IMR-90 (cell line): ENCODE measurements around the gene ITGA5. TPM values are rescaled to one million over a fixed set of nuclear protein-coding genes. Genes with fewer than 3 reads are reported as not detected.

Source experiments
- ATAC-seq: fragments of 200-7000 bp; cut with Tn5 transposase; 2 replicates; pipeline ENCODE4 v1.9.1; 2020; ENCODE audit warnings: low read depth, mild to moderate bottlenecking, moderate library complexity
- BruUV-seq: library from RNA; stranded (reverse); fragments of 400-500 nt; replicated peaks from 2 replicates; lab custom pipeline; 2021; lab: Mats Ljungman, UMichigan
- CTCF ChIA-PET: fragments of 300-600 bp; formaldehyde crosslinking; extraction: SDS; loops from one replicate; lab custom pipeline; 2021; ENCODE audit warnings: antibody characterized with exemption; lab: Yijun Ruan, JAX
- POLR2A ChIA-PET: fragments of 300-600 bp; sonication (Branson Sonifier 250); formaldehyde crosslinking; loops from one replicate; lab custom pipeline; 2022; ENCODE audit warnings: antibody characterized with exemption; ENCODE audit not compliant: unreplicated experiment; lab: Charles Lee
- DNase-seq: peaks from one replicate; pipeline ENCODE4 v3.0.0; 2013
- H2AFZ ChIP-seq: replicated peaks from 2 replicates; pipeline ENCODE3; 2013; ENCODE audit warnings: low read length, mild to moderate bottlenecking; ENCODE audit not compliant: poor library complexity
- H2AK5ac ChIP-seq: 2 replicates; pipeline ENCODE4 v1.6.1; 2013; ENCODE audit warnings: low read depth, low read length, inconsistent platforms
- H2AK9ac ChIP-seq: replicated peaks from 2 replicates; pipeline ENCODE3; 2013; ENCODE audit warnings: mild to moderate bottlenecking, low read depth, low read length, moderate library complexity; ENCODE audit not compliant: poor library complexity
- H2BK120ac ChIP-seq: 2 replicates; pipeline ENCODE4 v1.6.1; 2013; ENCODE audit warnings: low read depth, low read length, inconsistent platforms
- H2BK15ac ChIP-seq: 3 replicates; pipeline ENCODE4 v1.6.1; 2013; ENCODE audit warnings: low read depth, low read length, inconsistent platforms
- H2BK20ac ChIP-seq: 2 replicates; pipeline ENCODE4 v1.6.1; 2013; ENCODE audit warnings: low read depth, mild to moderate bottlenecking, inconsistent platforms, low read length, moderate library complexity
- H2BK5ac ChIP-seq: 2 replicates; pipeline ENCODE4 v1.6.1; 2013; ENCODE audit warnings: mild to moderate bottlenecking, low read depth, low read length, inconsistent platforms; ENCODE audit not compliant: poor library complexity, severe bottlenecking
- H3K14ac ChIP-seq: replicated peaks from 2 replicates; pipeline ENCODE4 v1.6.1; 2013; ENCODE audit warnings: low read depth, low read length, inconsistent platforms
- H3K18ac ChIP-seq: 2 replicates; pipeline ENCODE4 v1.6.1; 2013; ENCODE audit warnings: low read depth, low read length, control low read depth
- H3K23ac ChIP-seq: 2 replicates; pipeline ENCODE4 v1.6.1; 2013; ENCODE audit warnings: low read depth, low read length, inconsistent platforms
- H3K27ac ChIP-seq: 2 replicates; pipeline ENCODE4 v1.5.1; 2013; ENCODE audit warnings: mild to moderate bottlenecking, control low read depth, low read length; ENCODE audit not compliant: insufficient read depth
- H3K27me3 ChIP-seq: 2 replicates; pipeline ENCODE4 v1.6.1; 2013; ENCODE audit warnings: low read length; ENCODE audit not compliant: control insufficient read depth, insufficient read depth
- H3K36me3 ChIP-seq: 2 replicates; pipeline ENCODE4 v1.6.1; 2013; ENCODE audit warnings: low read length, mixed read lengths; ENCODE audit not compliant: control insufficient read depth, insufficient read depth
- H3K4ac ChIP-seq: 2 replicates; pipeline ENCODE4 v1.6.1; 2013; ENCODE audit warnings: low read depth, low read length, inconsistent platforms
- H3K4me1 ChIP-seq: 2 replicates; pipeline ENCODE4 v1.6.1; 2013; ENCODE audit warnings: low read length, mixed read lengths; ENCODE audit not compliant: control insufficient read depth, insufficient read depth
- H3K4me2 ChIP-seq: 2 replicates; pipeline ENCODE4 v1.6.1; 2013; ENCODE audit warnings: low read depth, mild to moderate bottlenecking, control low read depth, low read length, moderate library complexity
- H3K4me3 ChIP-seq: 2 replicates; pipeline ENCODE4 v1.5.1; 2013; ENCODE audit warnings: low read depth, mild to moderate bottlenecking, control low read depth, low read length, moderate library complexity; ENCODE audit not compliant: insufficient read depth
- H3K56ac ChIP-seq: 2 replicates; pipeline ENCODE4 v1.6.1; 2013; ENCODE audit warnings: low read length, inconsistent platforms; ENCODE audit not compliant: insufficient read depth; ENCODE audit errors: extremely low read depth
- H3K79me1 ChIP-seq, 2 experiments: 2 replicates each; pipeline ENCODE4 v1.6.1; 2013; ENCODE audit warnings: low read length in 2 of 2, inconsistent platforms in 1 of 2, low read depth in 1 of 2
- H3K9ac ChIP-seq: 2 replicates; pipeline ENCODE4 v1.6.1; 2013; ENCODE audit warnings: low read depth, low read length, control low read depth
- H3K9me1 ChIP-seq: 2 replicates; pipeline ENCODE4 v1.6.1; 2013; ENCODE audit warnings: low read length, inconsistent platforms; ENCODE audit not compliant: insufficient read depth
- H3K9me3 ChIP-seq: 2 replicates; pipeline ENCODE4 v1.6.1; 2013; ENCODE audit warnings: low read length; ENCODE audit not compliant: control insufficient read depth, insufficient read depth
- H4K20me1 ChIP-seq: 2 replicates; pipeline ENCODE4 v1.6.1; 2013; ENCODE audit warnings: low read length, inconsistent platforms; ENCODE audit not compliant: insufficient read depth
- H4K5ac ChIP-seq: 2 replicates; pipeline ENCODE4 v1.6.1; 2013; ENCODE audit warnings: mild to moderate bottlenecking, low read depth, low read length, control low read depth
- H4K8ac ChIP-seq, 2 experiments: 2 replicates each; pipeline ENCODE4 v1.6.1; 2013; ENCODE audit warnings: low read depth in 2 of 2, low read length in 2 of 2, control low read depth in 1 of 2, inconsistent platforms in 1 of 2
- H4K91ac ChIP-seq: 2 replicates; pipeline ENCODE4 v1.6.1; 2013; ENCODE audit warnings: low read depth, low read length, inconsistent platforms; ENCODE audit not compliant: insufficient read depth
- BHLHE40 ChIP-seq: fragments of 150-350 bp; IDR thresholded peaks from 2 replicates; pipeline ENCODE4 v1.6.1; 2016; ENCODE audit warnings: mild to moderate bottlenecking, low read depth, low read length
- CEBPB ChIP-seq: IDR thresholded peaks from 2 replicates; pipeline ENCODE4 v1.6.1; 2012; ENCODE audit warnings: low read depth, low read length, improper control_type of control experiment
- FOS ChIP-seq: fragments of 150-350 bp; IDR thresholded peaks from 2 replicates; pipeline ENCODE4 v1.6.1; 2016; ENCODE audit warnings: low read depth, low read length
- MAFK ChIP-seq: IDR thresholded peaks from 2 replicates; pipeline ENCODE4 v1.6.1; 2012; ENCODE audit warnings: low read depth, low read length, improper control_type of control experiment
- MAZ ChIP-seq: IDR thresholded peaks from 2 replicates; pipeline ENCODE4 v1.6.1; 2012; ENCODE audit warnings: low read depth, mild to moderate bottlenecking, low read length, improper control_type of control experiment, moderate library complexity, borderline replicate concordance
- MXI1 ChIP-seq: IDR thresholded peaks from 2 replicates; pipeline ENCODE4 v1.6.1; 2012; ENCODE audit warnings: low read depth, mild to moderate bottlenecking, low read length, moderate library complexity, borderline replicate concordance
- NFE2L2 ChIP-seq: fragments of 150-350 bp; IDR thresholded peaks from 2 replicates; pipeline ENCODE4 v1.6.1; 2016; ENCODE audit warnings: low read depth, mild to moderate bottlenecking, low read length
- POLR2A ChIP-seq: IDR thresholded peaks from 2 replicates; pipeline ENCODE4 v1.6.1; 2012; ENCODE audit warnings: mild to moderate bottlenecking, low read depth, low read length
- RAD21 ChIP-seq: IDR thresholded peaks from 2 replicates; pipeline ENCODE4 v1.6.1; 2012; ENCODE audit warnings: low read length, improper control_type of control experiment
- RCOR1 ChIP-seq: IDR thresholded peaks from 2 replicates; pipeline ENCODE4 v1.6.1; 2012; ENCODE audit warnings: mild to moderate bottlenecking, low read length, improper control_type of control experiment; ENCODE audit not compliant: insufficient replicate concordance
- SMC3 ChIP-seq: fragments of 150-350 bp; IDR thresholded peaks from 2 replicates; pipeline ENCODE4 v1.6.1; 2016; ENCODE audit warnings: low read depth, mild to moderate bottlenecking, antibody characterized with exemption, low read length, moderate library complexity
- USF2 ChIP-seq: fragments of 150-350 bp; IDR thresholded peaks from 2 replicates; pipeline ENCODE4 v1.6.1; 2017; ENCODE audit warnings: mild to moderate bottlenecking, antibody characterized with exemption, low read length, low read depth
- WGBS, 2 experiments: methylation state at CpG; one replicate each; pipeline versions ENCODE4 v1.1.5 to v1.1.7; 2013; ENCODE audit warnings: missing lambda C conversion rate in 2 of 2; ENCODE audit not compliant: insufficient read length in 1 of 2; ENCODE audit errors: extremely low coverage in 2 of 2; 5-methylcytosine and 5-hydroxymethylcytosine counted together
- dilution Hi-C: fragments of 300-500 bp; cut with HindIII; formaldehyde crosslinking; loops from one replicate; pipeline ENCODE4 v1.14.3; 2018; ENCODE audit warnings: low sequenced_read_pairs; ENCODE audit not compliant: unreplicated experiment
- in situ Hi-C: fragments of 300-500 bp; cut with MboI; formaldehyde crosslinking; loops from 3 replicates; pipeline ENCODE4 v1.14.3; 2019; ENCODE audit warnings: low sequenced_read_pairs, inconsistent platforms, mixed read lengths
- intact Hi-C: fragments of 100-400 bp; cut with micrococcal nuclease; formaldehyde crosslinking; loops from 2 replicates; pipeline ENCODE4 v1.10.0; 2022
- polyA plus RNA-seq, 3 experiments: library from polyadenylated mRNA; depleted of rRNA; stranded (reverse); fragments of >200 nt; gene quantifications; 2 replicates each; pipeline ENCODE4 v1.2.3, GENCODE V29; 2012; ENCODE audit warnings: low replicate concordance in 1 of 3
- total RNA-seq: library from RNA; depleted of rRNA; stranded (reverse); fragments of >200 nt; gene quantifications from 2 replicates; pipeline ENCODE4 v1.2.3, GENCODE V29; 2012
- TF ChIP-seq, protein P1 (sequence below): fragments of 150-350 bp; IDR thresholded peaks from 2 replicates; pipeline ENCODE4 v1.6.1; 2016; ENCODE audit warnings: low read depth, mild to moderate bottlenecking, low read length, moderate library complexity, borderline replicate concordance
- TF ChIP-seq, protein P2 (sequence below): conservative IDR thresholded peaks from 2 replicates; pipeline ENCODE4 v1.5.1; 2012; ENCODE audit warnings: mild to moderate bottlenecking, low read depth, low read length, improper control_type of control experiment

The ITGA5 gene
- total and polyA plus RNA-seq, 2 of the 4 experiments (the other 2 are of a cell fraction), result 159 to 259 TPM

DNA sequence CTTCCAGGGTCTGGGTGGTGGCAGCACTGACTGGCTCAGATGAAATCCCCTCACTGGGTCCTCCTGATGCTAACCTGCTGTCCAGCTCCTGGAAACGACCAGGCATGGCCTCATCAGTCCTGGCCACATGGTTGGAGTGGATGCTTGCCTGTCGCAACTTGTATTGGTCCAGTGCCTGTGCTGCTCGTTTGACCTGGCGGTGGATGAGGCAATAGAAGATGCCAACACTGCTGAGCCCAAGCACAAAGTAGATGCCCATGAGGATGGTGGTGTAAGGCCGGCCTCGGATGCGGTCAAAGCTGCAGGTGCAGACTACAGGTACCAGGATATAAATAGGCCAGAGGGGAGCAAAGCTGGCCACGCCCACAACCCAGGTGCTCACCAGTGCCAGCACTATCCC is 56.0 kb downstream of the ITGA5 start:
- Histone ChIP-seq H4K8ac (no peak overlapping the region), H2AK9ac (no peak overlapping the region), H4K5ac (no peak overlapping the region), H3K4me2 (no peak overlapping the region), H2AFZ (no peak overlapping the region), H3K27ac (no peak overlapping the region), H3K23ac (no peak overlapping the region), H4K91ac (no peak overlapping the region), H2BK15ac (no peak overlapping the region), H3K4me1 (peaks cover 17% of the 10 kb centered on the region), H2BK5ac (no peak overlapping the region), H2BK20ac (no peak overlapping the region), H3K9ac (no peak overlapping the region), H3K9me1 (0 out of 2 replicates have a peak, but pooled peaks cover 9% of the 10 kb centered on the region), H3K14ac (no peak overlapping the region), H3K9me3 (no peaks in the 10 kb centered on the region), H3K4me3 (no peak overlapping the region), H3K18ac (no peak overlapping the region), H3K56ac (no peak overlapping the region), H4K20me1 (no peaks in the 10 kb centered on the region), H3K27me3 (no peaks in the 10 kb centered on the region), H3K36me3 (no peaks in the 10 kb centered on the region), H3K79me1 (peaks cover 0 to 17% of the 10 kb centered on the region in 2 experiments; a peak in 2 of 4 replicates), H3K4ac (no peak overlapping the region), H2BK120ac (no peak overlapping the region), H2AK5ac (no peak overlapping the region)
- POLR2A ChIA-PET, result no interaction called here
- no peak for DNase-seq
- CTCF ChIA-PET, result interaction anchor here (0.6 kb wide), 1 partner anchor 37 kb away, joined by 3 read pairs; no protein-coding TSS in a partner anchor
- ATAC-seq, result no peak
- no peak for TF ChIP-seq NFE2L2
- TF ChIP-seq, protein P1, sequence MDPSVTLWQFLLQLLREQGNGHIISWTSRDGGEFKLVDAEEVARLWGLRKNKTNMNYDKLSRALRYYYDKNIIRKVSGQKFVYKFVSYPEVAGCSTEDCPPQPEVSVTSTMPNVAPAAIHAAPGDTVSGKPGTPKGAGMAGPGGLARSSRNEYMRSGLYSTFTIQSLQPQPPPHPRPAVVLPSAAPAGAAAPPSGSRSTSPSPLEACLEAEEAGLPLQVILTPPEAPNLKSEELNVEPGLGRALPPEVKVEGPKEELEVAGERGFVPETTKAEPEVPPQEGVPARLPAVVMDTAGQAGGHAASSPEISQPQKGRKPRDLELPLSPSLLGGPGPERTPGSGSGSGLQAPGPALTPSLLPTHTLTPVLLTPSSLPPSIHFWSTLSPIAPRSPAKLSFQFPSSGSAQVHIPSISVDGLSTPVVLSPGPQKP, result no peak
- no peak for TF ChIP-seq RAD21
- TF ChIP-seq MAFK, result no peak
- TF ChIP-seq CEBPB, result no peak
- TF ChIP-seq BHLHE40, result no peak
- no peak for TF ChIP-seq POLR2A
- TF ChIP-seq, protein P2, sequence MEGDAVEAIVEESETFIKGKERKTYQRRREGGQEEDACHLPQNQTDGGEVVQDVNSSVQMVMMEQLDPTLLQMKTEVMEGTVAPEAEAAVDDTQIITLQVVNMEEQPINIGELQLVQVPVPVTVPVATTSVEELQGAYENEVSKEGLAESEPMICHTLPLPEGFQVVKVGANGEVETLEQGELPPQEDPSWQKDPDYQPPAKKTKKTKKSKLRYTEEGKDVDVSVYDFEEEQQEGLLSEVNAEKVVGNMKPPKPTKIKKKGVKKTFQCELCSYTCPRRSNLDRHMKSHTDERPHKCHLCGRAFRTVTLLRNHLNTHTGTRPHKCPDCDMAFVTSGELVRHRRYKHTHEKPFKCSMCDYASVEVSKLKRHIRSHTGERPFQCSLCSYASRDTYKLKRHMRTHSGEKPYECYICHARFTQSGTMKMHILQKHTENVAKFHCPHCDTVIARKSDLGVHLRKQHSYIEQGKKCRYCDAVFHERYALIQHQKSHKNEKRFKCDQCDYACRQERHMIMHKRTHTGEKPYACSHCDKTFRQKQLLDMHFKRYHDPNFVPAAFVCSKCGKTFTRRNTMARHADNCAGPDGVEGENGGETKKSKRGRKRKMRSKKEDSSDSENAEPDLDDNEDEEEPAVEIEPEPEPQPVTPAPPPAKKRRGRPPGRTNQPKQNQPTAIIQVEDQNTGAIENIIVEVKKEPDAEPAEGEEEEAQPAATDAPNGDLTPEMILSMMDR, result no peak
- TF ChIP-seq SMC3, result no peak
- no peak for TF ChIP-seq MAZ
- no peak for TF ChIP-seq USF2
- no peak for TF ChIP-seq FOS
- TF ChIP-seq MXI1, result no peak
- no peak for TF ChIP-seq RCOR1
- no TSS peak for BruUV-seq
- 76% methylated on average over 8 of the region's 8 CpGs; no CpG with 5 or more reads in 1 of the 2 experiments for WGBS, 2 experiments
- in situ Hi-C loops, result loop anchor here (5.0 kb wide), 2 partner anchors 71 to 141 kb away; no protein-coding TSS in a partner anchor
- intact Hi-C loops, result no loop called here
- dilution Hi-C loops, result no loop called here
